Mucosa of stomach (tissue), 1 donor: Measurements from ENCODE around the gene NCKAP5.

Experiments
- H3K27me3 ChIP-seq: one replicate; pipeline ENCODE4 v1.7.0; 2013; ENCODE audit warnings: mild to moderate bottlenecking, low read length; ENCODE audit not compliant: control insufficient read depth, insufficient read depth
- H3K36me3 ChIP-seq: one replicate; pipeline ENCODE4 v1.7.0; 2013; ENCODE audit warnings: low read length; ENCODE audit not compliant: control insufficient read depth, insufficient read depth
- H3K4me1 ChIP-seq: one replicate; pipeline ENCODE4 v1.7.0; 2013; ENCODE audit warnings: mild to moderate bottlenecking, low read length; ENCODE audit not compliant: control insufficient read depth, insufficient read depth
- H3K4me3 ChIP-seq: one replicate; pipeline ENCODE4 v1.7.0; 2013; ENCODE audit warnings: low read length
- H3K9ac ChIP-seq: one replicate; pipeline ENCODE4 v1.7.0; 2013; ENCODE audit warnings: mild to moderate bottlenecking, low read length, moderate library complexity
- H3K9me3 ChIP-seq: one replicate; pipeline ENCODE4 v1.7.0; 2013; ENCODE audit warnings: mild to moderate bottlenecking, low read length, moderate library complexity; ENCODE audit not compliant: control insufficient read depth
- donor health status: Pancreatic carcinoma.

NCKAP5 gene

GRCh38 chr2:133500917-133501316, 67.3 kb downstream of the NCKAP5 start:
- Histone ChIP-seq H3K36me3 (no peaks in the 10 kb centered on the region), H3K9me3 (no peaks in the 10 kb centered on the region), H3K4me1 (peaks cover 35% of the 10 kb centered on the region), H3K9ac (no peak overlapping the region), H3K4me3 (no peak overlapping the region), H3K27me3 (no peaks in the 10 kb centered on the region)

GRCh38 chr2:133498662-133499585, 69.3 kb downstream of the NCKAP5 start:
- Histone ChIP-seq H3K36me3 (no peaks in the 10 kb centered on the region), H3K9ac (no peak overlapping the region)

GRCh38 chr2:133497951-133498565, 70.2 kb downstream of the NCKAP5 start:
- Histone ChIP-seq H3K36me3 (no peaks in the 10 kb centered on the region), H3K4me3 (no peak overlapping the region), H3K9ac (no peak overlapping the region), H3K9me3 (no peaks in the 10 kb centered on the region), H3K4me1 (peaks cover 27% of the 10 kb centered on the region), H3K27me3 (no peaks in the 10 kb centered on the region)

More at GRCh38 chr2:133498662-133499585, 69.3 kb downstream of the NCKAP5 start:
- peaks cover 33% of the 10 kb centered on the region for H3K4me1 ChIP-seq
- no peaks in the 10 kb centered on the region for H3K27me3 ChIP-seq
- H3K4me3 ChIP-seq, result no peak overlapping the region
- H3K9me3 ChIP-seq, result no peaks in the 10 kb centered on the region

- Histone ChIP-seq H3K36me3 (no peaks in the 10 kb centered on the region), H3K4me1 (peaks cover 22% of the 10 kb centered on the region), H3K9ac (no peak overlapping the region), H3K27me3 (no peaks in the 10 kb centered on the region), H3K4me3 (no peak overlapping the region), H3K9me3 (no peaks in the 10 kb centered on the region)
Measured at GRCh38 chr2:133497270-133497893, 70.9 kb downstream of the NCKAP5 start.

- Histone ChIP-seq H3K27me3 (no peaks in the 10 kb centered on the region), H3K9ac (no peak overlapping the region), H3K36me3 (no peaks in the 10 kb centered on the region), H3K4me1 (peaks cover 22% of the 10 kb centered on the region), H3K9me3 (no peaks in the 10 kb centered on the region), H3K4me3 (no peak overlapping the region)
Measured at GRCh38 chr2:133496501-133497269, 71.6 kb downstream of the NCKAP5 start.

- Histone ChIP-seq H3K9me3 (no peaks in the 10 kb centered on the region), H3K36me3 (no peaks in the 10 kb centered on the region), H3K4me3 (no peak overlapping the region), H3K27me3 (no peaks in the 10 kb centered on the region), H3K4me1 (peaks cover 32% of the 10 kb centered on the region), H3K9ac (no peak overlapping the region)
Measured at GRCh38 chr2:133495226-133495625, 73.0 kb downstream of the NCKAP5 start.

- peaks cover 28% of the 10 kb centered on the region for H3K4me1 ChIP-seq
- no peak overlapping the region for H3K9ac ChIP-seq
- H3K9me3 ChIP-seq, result no peaks in the 10 kb centered on the region
- no peaks in the 10 kb centered on the region for H3K27me3 ChIP-seq
- H3K36me3 ChIP-seq, result no peaks in the 10 kb centered on the region
- no peak overlapping the region for H3K4me3 ChIP-seq
Measured at GRCh38 chr2:133492719-133493380, 75.4 kb downstream of the NCKAP5 start.

- Histone ChIP-seq H3K36me3 (no peaks in the 10 kb centered on the region), H3K9me3 (no peaks in the 10 kb centered on the region), H3K27me3 (no peaks in the 10 kb centered on the region), H3K4me3 (no peak overlapping the region), H3K4me1 (peaks cover 23% of the 10 kb centered on the region), H3K9ac (no peak overlapping the region)
Measured at GRCh38 chr2:133490411-133490980, 77.8 kb downstream of the NCKAP5 start.

GRCh38 chr2:133489641-133490410, 78.4 kb downstream of the NCKAP5 start:
- Histone ChIP-seq H3K36me3 (no peaks in the 10 kb centered on the region), H3K9me3 (no peaks in the 10 kb centered on the region), H3K9ac (no peak overlapping the region), H3K4me1 (peaks cover 18% of the 10 kb centered on the region), H3K4me3 (no peak overlapping the region), H3K27me3 (no peaks in the 10 kb centered on the region)

GRCh38 chr2:133489146-133489545, 79.1 kb downstream of the NCKAP5 start:
- Histone ChIP-seq H3K36me3 (no peaks in the 10 kb centered on the region), H3K9me3 (no peaks in the 10 kb centered on the region), H3K4me1 (peaks cover 18% of the 10 kb centered on the region), H3K9ac (no peak overlapping the region), H3K4me3 (no peak overlapping the region), H3K27me3 (no peaks in the 10 kb centered on the region)
